ENCODE data around the gene GABBR2.
A peak's percentile ranks its signal among the peaks of the same experiment; 100 is the strongest.

GABBR2 gene

DNA sequence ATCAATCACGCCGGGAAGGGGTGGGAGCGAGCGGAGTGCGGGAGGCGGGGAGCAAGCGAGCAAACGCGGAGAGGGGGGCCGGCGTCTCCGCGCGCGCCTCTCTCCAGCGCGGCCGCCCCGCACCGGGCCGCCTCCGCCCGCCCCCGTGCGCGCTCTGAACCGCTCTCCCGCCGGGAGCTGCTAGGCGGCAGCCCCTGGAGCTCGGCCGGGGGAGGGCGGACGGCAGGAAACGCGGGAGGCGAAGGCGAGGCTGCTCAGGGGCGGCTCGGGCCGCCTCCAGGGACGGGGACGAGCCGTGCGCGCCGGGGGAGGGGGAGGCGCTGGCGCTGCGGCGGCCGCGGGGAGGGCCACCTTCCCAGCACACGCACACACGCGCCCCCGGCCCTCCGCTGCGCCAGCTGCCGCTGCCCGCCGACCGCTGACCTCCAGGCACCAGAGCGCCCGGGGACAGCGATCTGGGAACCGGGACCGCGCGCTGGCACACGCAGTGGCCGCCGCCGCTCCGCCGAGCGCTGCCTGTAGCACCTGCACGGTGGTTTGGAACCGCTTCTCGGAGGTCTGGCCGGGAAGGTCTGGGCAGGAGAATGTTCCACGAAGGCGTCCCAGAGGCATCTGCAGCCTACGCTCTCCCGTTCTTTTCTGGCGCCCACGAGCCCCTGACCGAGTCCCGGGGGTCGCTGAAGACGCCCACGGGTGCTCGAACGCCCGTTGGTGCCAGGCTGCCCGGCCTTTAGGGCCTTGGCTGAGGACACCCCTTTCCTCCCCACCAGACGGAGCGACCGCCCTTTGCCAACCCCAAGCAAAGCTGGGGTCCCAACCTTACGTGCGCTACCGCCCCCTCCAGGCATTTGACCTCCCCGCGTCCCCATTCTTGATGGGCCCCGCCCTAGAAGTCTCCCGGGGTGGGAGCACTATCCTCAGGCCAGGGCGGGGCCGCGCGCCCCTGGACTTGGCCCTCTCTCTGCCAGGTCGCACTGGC, at the start of gene GABBR2:
GABBR2 (minus strand) TSS at position 3 of the 979 bp plus-strand sequence. CDS start 198 bp downstream, outside the sequence.
- DNase-seq, result no peak

- DNase-seq, result no peak
Observed at GRCh38 chr9:98755006-98755618, 46.4 kb upstream of the GABBR2 start.

GRCh38 chr9:98751210-98751609, 42.5 kb upstream of the GABBR2 start:
- DNase-seq, result no peak

- peak; percentile 94 for DNase-seq
Observed at GRCh38 chr9:98750364-98751060, 41.8 kb upstream of the GABBR2 start.

DNA sequence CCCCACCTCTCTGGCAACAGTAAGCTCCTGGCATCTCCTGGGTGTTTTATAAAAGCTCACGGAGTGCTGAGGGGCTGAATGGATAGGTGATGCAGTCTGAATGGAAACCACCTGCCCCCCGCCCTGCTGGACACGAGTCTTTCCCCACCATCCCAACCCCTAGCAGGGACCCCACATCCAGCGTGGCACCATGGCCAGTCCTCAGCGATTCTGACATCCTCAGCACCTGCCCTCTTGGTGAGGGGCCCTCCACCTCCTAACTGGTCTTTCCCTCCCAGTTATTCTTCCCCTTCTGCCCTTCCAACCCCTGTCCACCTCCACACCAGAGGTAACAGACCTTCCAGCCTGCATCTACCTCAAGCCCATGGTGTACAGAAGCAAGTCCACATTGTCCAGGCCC, 38.7 kb upstream of the GABBR2 start:
- DNase-seq, result no peak

- no peak for DNase-seq
Observed at GRCh38 chr9:98745470-98745869, 36.7 kb upstream of the GABBR2 start.

GRCh38 chr9:98743818-98744611, 35.3 kb upstream of the GABBR2 start:
- DNase-seq, result no peak

- peak; percentile 31 for DNase-seq
Observed at GRCh38 chr9:98743329-98743728, 34.6 kb upstream of the GABBR2 start.

- DNase-seq, result no peak
Observed at GRCh38 chr9:98742325-98743280, 33.9 kb upstream of the GABBR2 start.

- DNase-seq, result no peak
Observed at GRCh38 chr9:98740226-98740881, 31.6 kb upstream of the GABBR2 start.

GRCh38 chr9:98738741-98739140, 30.0 kb upstream of the GABBR2 start:
- no peak for DNase-seq

GRCh38 chr9:98736226-98736625, 27.5 kb upstream of the GABBR2 start:
- DNase-seq, result no peak

- DNase-seq, result no peak
Observed at GRCh38 chr9:98732801-98733200, 24.1 kb upstream of the GABBR2 start.

GRCh38 chr9:98732091-98732490, 23.4 kb upstream of the GABBR2 start:
- DNase-seq, result no peak

- peak; percentile 53 for DNase-seq
Observed at GRCh38 chr9:98730871-98731270, 22.1 kb upstream of the GABBR2 start.

- DNase-seq, result no peak
Observed at GRCh38 chr9:98728500-98728899, 19.8 kb upstream of the GABBR2 start.

DNA sequence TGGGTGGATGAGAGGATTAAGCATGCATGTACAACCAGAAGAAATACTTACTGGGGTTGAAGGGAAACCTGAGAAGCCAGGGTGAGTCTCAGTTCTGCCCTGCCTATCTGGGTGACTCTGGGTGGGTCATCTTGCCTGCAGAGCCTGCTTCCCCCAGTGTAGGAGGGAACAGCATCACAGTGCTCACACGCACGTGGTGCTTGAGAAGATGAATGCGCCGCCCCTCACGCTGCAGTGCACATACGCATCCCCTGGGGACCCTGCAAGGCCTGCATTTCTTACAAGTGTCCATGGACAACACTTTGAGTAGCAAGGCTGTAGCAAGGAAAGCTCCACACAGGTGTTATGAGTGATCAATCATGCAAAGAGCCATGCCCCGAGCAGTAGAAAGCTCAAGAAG, 18.7 kb upstream of the GABBR2 start:
- no peak for DNase-seq

GRCh38 chr9:98726735-98727134, 18.0 kb upstream of the GABBR2 start:
- DNase-seq, result peak; percentile 96

GRCh38 chr9:98724810-98725530, 16.2 kb upstream of the GABBR2 start:
- DNase-seq, result no peak

DNA sequence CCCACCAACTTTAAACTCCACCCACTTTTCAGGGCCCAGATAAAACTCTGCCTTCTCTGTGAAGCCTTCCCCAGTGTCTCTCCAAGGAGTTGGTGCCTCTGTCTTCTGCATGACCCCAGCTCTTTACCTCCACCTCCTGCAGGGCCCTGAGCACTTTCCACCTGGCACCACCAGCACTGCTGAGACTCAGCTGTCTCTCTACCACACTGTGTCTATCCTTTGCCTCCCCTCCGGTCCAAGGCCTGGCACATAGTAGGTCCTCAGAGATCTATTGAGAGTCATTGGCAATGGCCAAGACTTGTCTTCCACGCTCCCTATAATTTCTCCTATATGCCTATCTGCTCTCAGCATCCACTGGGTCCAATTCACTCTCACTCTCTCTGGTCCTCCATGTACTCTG, 12.9 kb upstream of the GABBR2 start:
- no peak for DNase-seq

All from MV-4-11 (cell line).